Measurements from ENCODE around the gene B3GNT4. TPM values are rescaled to one million over a fixed set of nuclear protein-coding genes. Genes with fewer than 3 reads are reported as not detected.
"Not testable (repeated sequence)": the region's sequence is repeated elsewhere in the genome, so short reads cannot be mapped to it uniquely, and the experiment has no call there.

Gene B3GNT4
- total RNA-seq, 1 donor from 2014 or later: 1.6 TPM

GRCh38 chr12:122235741-122236140 is 32.2 kb downstream of the B3GNT4 start:
- no peaks in the 10 kb centered on the region for H3K4me1 Mint-ChIP-seq (ENCODE audit: low read depth)
- H3K27me3 Mint-ChIP-seq (ENCODE audit: low read depth): no peaks in the 10 kb centered on the region
- H3K36me3 Mint-ChIP-seq (ENCODE audit: low read depth): peaks cover 43% of the 10 kb centered on the region
- no peaks in the 10 kb centered on the region for H3K9me3 Mint-ChIP-seq
- no peak for DNase-seq (ENCODE audit: low spot score)
- H3K27ac Mint-ChIP-seq: no peak overlapping the region
- no peak overlapping the region for H3K4me3 Mint-ChIP-seq (ENCODE audit: low read depth)
- intact Hi-C loops (cut with micrococcal nuclease): no loop called here

DNA sequence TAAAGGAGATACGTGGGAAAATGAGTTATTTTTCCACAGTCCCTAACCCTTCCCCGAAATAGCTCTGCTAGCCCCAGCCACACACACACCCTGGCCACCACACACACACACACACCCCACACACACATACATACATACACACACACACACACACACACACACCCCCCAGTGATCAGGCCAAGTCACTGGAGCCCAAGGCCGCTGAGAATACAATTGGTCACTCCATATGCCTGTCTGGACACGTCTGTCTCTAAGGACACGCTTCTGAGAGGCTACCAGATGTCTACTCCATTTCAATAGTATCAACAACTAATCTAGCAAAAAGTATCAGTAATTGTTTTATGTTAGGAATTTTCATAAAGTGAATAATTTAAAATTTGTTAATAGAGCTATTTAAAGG is 35.4 kb downstream of the B3GNT4 start:
- DNase-seq (ENCODE audit: low spot score): no peak
- peaks cover under 1% of the 10 kb centered on the region for H3K4me1 Mint-ChIP-seq (ENCODE audit: low read depth)
- H3K36me3 Mint-ChIP-seq (ENCODE audit: low read depth): peaks cover 33% of the 10 kb centered on the region
- H3K9me3 Mint-ChIP-seq: no peaks in the 10 kb centered on the region
- no peaks in the 10 kb centered on the region for H3K27me3 Mint-ChIP-seq (ENCODE audit: low read depth)
- H3K27ac Mint-ChIP-seq: no peak overlapping the region
- intact Hi-C loops (cut with micrococcal nuclease): no loop called here
- H3K4me3 Mint-ChIP-seq (ENCODE audit: low read depth): no peak overlapping the region

- DNase-seq (ENCODE audit: low spot score): no peak
- intact Hi-C loops (cut with micrococcal nuclease): loop anchor here (2.0 kb wide), 2 partner anchors 17 to 23 kb away; partner anchors contain the start of genes DIABLO and VPS33A
- H3K4me1 Mint-ChIP-seq (ENCODE audit: low read depth): peaks cover 18% of the 10 kb centered on the region
These were observed 40.5 kb downstream of the B3GNT4 start for GRCh38 chr12:122243965-122244364.

GRCh38 chr12:122244565-122245371 is 41.3 kb downstream of the B3GNT4 start:
- Mint-ChIP-seq H3K4me1 (ENCODE audit: low read depth) (peaks cover 18% of the 10 kb centered on the region), H3K27ac (peak overlapping the region; percentile 93), H3K4me3 (ENCODE audit: low read depth) (peak overlapping the region; percentile 75), H3K36me3 (ENCODE audit: low read depth) (peaks cover 29% of the 10 kb centered on the region), H3K27me3 (ENCODE audit: low read depth) (no peaks in the 10 kb centered on the region), H3K9me3 (no peaks in the 10 kb centered on the region)
- intact Hi-C loops (cut with micrococcal nuclease): loop anchor here (2.0 kb wide), 2 partner anchors 18 to 22 kb away; partner anchors contain the start of genes DIABLO and VPS33A
- DNase-seq (ENCODE audit: low spot score): peak; percentile 26

More at GRCh38 chr12:122243965-122244364, 40.5 kb downstream of the B3GNT4 start:
- Mint-ChIP-seq H3K27me3 (ENCODE audit: low read depth) (no peaks in the 10 kb centered on the region), H3K27ac (peak overlapping the region; percentile 93), H3K36me3 (ENCODE audit: low read depth) (peaks cover 24% of the 10 kb centered on the region), H3K4me3 (ENCODE audit: low read depth) (peak overlapping the region; percentile 75), H3K9me3 (no peaks in the 10 kb centered on the region)

- intact Hi-C loops (cut with micrococcal nuclease): loop anchor here (2.0 kb wide), 2 partner anchors 19 to 21 kb away; partner anchors contain the start of genes DIABLO and VPS33A
- no peaks in the 10 kb centered on the region for H3K9me3 Mint-ChIP-seq
- H3K27ac Mint-ChIP-seq: peak overlapping the region; percentile 82
- peaks cover 29% of the 10 kb centered on the region for H3K36me3 Mint-ChIP-seq (ENCODE audit: low read depth)
- DNase-seq (ENCODE audit: low spot score): no peak
- no peaks in the 10 kb centered on the region for H3K27me3 Mint-ChIP-seq (ENCODE audit: low read depth)
- H3K4me3 Mint-ChIP-seq (ENCODE audit: low read depth): no peak overlapping the region
- peaks cover 18% of the 10 kb centered on the region for H3K4me1 Mint-ChIP-seq (ENCODE audit: low read depth)
These were observed 42.0 kb downstream of the B3GNT4 start for GRCh38 chr12:122245553-122245952.

GRCh38 chr12:122250047-122250446 is 46.5 kb downstream of the B3GNT4 start:
- no peak for DNase-seq (ENCODE audit: low spot score)
- Mint-ChIP-seq H3K27me3 (ENCODE audit: low read depth) (no peaks in the 10 kb centered on the region), H3K36me3 (ENCODE audit: low read depth) (peaks cover 18% of the 10 kb centered on the region), H3K4me3 (ENCODE audit: low read depth) (no peak overlapping the region), H3K4me1 (ENCODE audit: low read depth) (peaks cover 5% of the 10 kb centered on the region), H3K9me3 (no peaks in the 10 kb centered on the region), H3K27ac (no peak overlapping the region)
- intact Hi-C loops (cut with micrococcal nuclease): no loop called here

DNA sequence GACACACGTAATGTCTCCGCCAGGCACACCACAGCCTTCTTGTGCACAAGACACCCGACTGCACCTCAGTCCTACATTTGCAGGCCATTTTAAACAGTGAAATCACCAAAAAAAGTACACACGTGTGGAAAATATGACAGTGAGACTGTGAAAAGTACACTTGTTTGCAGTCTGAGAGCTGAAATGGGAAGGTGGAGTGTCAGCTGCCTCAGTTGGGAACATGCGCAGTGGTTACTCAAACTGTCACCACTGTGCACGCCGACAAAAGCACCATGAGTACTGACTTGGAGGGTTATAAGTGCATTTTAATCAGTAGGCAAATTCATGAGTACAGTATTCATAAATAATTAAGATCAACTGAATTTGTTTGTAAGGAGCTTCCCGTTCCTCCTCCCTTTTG is 47.0 kb downstream of the B3GNT4 start:
- Mint-ChIP-seq H3K9me3 (no peaks in the 10 kb centered on the region), H3K36me3 (ENCODE audit: low read depth) (peaks cover 18% of the 10 kb centered on the region), H3K4me1 (ENCODE audit: low read depth) (peaks cover 5% of the 10 kb centered on the region), H3K4me3 (ENCODE audit: low read depth) (no peak overlapping the region), H3K27ac (no peak overlapping the region), H3K27me3 (ENCODE audit: low read depth) (no peaks in the 10 kb centered on the region)
- intact Hi-C loops (cut with micrococcal nuclease): no loop called here
- no peak for DNase-seq (ENCODE audit: low spot score)

DNA sequence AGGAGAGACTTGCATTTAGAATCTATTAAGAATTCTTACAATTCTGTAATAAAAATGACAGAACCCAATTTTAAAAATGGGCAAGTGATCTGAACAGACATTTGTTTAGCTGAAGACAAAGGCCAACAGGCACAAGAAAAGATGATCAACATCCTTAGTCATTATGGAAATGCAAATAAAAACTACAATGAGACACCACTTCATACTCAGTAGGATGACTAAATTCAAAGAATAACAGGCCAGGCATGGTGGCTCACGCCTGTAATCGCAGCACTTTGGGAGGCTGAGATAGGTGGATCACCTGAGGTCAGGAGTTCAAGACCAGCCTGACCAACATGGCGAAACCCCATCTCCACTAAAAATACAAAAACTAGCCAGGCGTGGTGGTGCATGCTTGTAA is 55.0 kb downstream of the B3GNT4 start:
- H3K4me3 Mint-ChIP-seq (ENCODE audit: low read depth); H3K27me3 Mint-ChIP-seq (ENCODE audit: low read depth); H3K4me1 Mint-ChIP-seq (ENCODE audit: low read depth); DNase-seq (ENCODE audit: low spot score); H3K9me3 Mint-ChIP-seq; H3K27ac Mint-ChIP-seq; intact Hi-C loops (cut with micrococcal nuclease): not testable (repeated sequence)
- peaks cover 47% of the 10 kb centered on the region for H3K36me3 Mint-ChIP-seq (ENCODE audit: low read depth)

Other genes with a start within 250 kb of the B3GNT4 start
- 11.4 and 12.5 TPM in 2 replicates for gene BCL7A, start 181.8 kb upstream of the B3GNT4 start, total RNA-seq
- gene MLXIP, start 125.0 kb upstream of the B3GNT4 start, total RNA-seq: 36.7 and 41.4 TPM in 2 replicates
- 54.3 and 55.9 TPM in 2 replicates for gene IL31, start 29.5 kb upstream of the B3GNT4 start, total RNA-seq
- 1.0 and 1.6 TPM in 2 replicates for gene LRRC43, start 20.6 kb upstream of the B3GNT4 start, total RNA-seq
- 54.7 and 56.5 TPM in 2 replicates for gene DIABLO, start 22.3 kb downstream of the B3GNT4 start, total RNA-seq
- gene VPS33A, start 62.8 kb downstream of the B3GNT4 start, total RNA-seq: 25.3 and 26.8 TPM in 2 replicates
- gene CLIP1, start 219.0 kb downstream of the B3GNT4 start, total RNA-seq: 59.9 and 66.2 TPM in 2 replicates

Measured in activated T-helper 2 cell treated with anti-CD3 and anti-CD28 coated beads, Interferon-gamma antibody, Interleukin-2, Interleukin-4, amounts not matched to agents 10 μg/mL and 5 μg/mL and 100 μg/mL, durations not matched to agents 14 hours and 24 hours and 36 hours (primary cell).